Aorta (tissue), 5 donors: Measurements from ENCODE around the gene PRKCE. TPM values are rescaled to one million over a fixed set of nuclear protein-coding genes. Genes with fewer than 3 reads are reported as not detected.
A peak's percentile ranks its signal among the peaks of the same experiment; 100 is the strongest.

Experiments used
- ATAC-seq: fragments of 200-7000 bp; cut with Tn5 transposase; one replicate; pipeline ENCODE4 v1.9.1; 2022; ENCODE audit warnings: moderate library complexity; ENCODE audit not compliant: low FRiP score
- DNase-seq, 2 donors: peaks; one replicate each; pipeline ENCODE4 v3.0.0-alpha.2; 2020
- H3K27ac ChIP-seq, 2 donors: one replicate each; pipeline ENCODE4 v1.5.1; 2013; ENCODE audit warnings: low read length in 2 of 2, mild to moderate bottlenecking in 2 of 2, moderate library complexity in 2 of 2, control low read depth in 1 of 2, inconsistent platforms in 1 of 2, low read depth in 1 of 2
- H3K27me3 ChIP-seq, 2 donors: one replicate each; pipeline ENCODE4 v1.6.1; 2013; ENCODE audit warnings: control low read depth in 1 of 2, low read length in 1 of 2, mild to moderate bottlenecking in 1 of 2, moderate library complexity in 1 of 2; ENCODE audit not compliant: insufficient read depth in 2 of 2, control insufficient read depth in 1 of 2
- H3K36me3 ChIP-seq, 2 donors: one replicate each; pipeline ENCODE4 v1.6.1; 2013; ENCODE audit warnings: control low read depth in 1 of 2, low read length in 1 of 2, mild to moderate bottlenecking in 1 of 2; ENCODE audit not compliant: insufficient read depth in 2 of 2, control insufficient read depth in 1 of 2
- H3K4me1 ChIP-seq, 2 donors: one replicate each; pipeline ENCODE4 v1.6.1; 2013; ENCODE audit warnings: low read length in 2 of 2, control low read depth in 1 of 2, mild to moderate bottlenecking in 1 of 2, moderate library complexity in 1 of 2; ENCODE audit not compliant: insufficient read depth in 2 of 2, control insufficient read depth in 1 of 2
- H3K4me3 ChIP-seq, 2 donors: one replicate each; pipeline ENCODE4 v1.5.1; 2013; ENCODE audit warnings: low read length in 2 of 2, control low read depth in 1 of 2, mild to moderate bottlenecking in 1 of 2
- H3K9me3 ChIP-seq: one replicate; pipeline ENCODE4 v1.6.1; 2013; ENCODE audit warnings: mild to moderate bottlenecking, low read length; ENCODE audit not compliant: control insufficient read depth
- WGBS, 2 donors: extraction: QIAGEN DNeasy Blood & Tissue Kit; methylation state at CpG; one replicate each; pipeline ENCODE4 v1.1.7; 2013; 5-methylcytosine and 5-hydroxymethylcytosine counted together
- intact Hi-C, 2 donors: fragments of 100-400 bp; cut with DNase I; formaldehyde crosslinking; loops; one replicate each; pipeline versions ENCODE4 v1.14.2 to v1.15.0; 2022
- polyA plus RNA-seq, 2 donors: library from polyadenylated mRNA; stranded (reverse); fragments of 200-250 nt; gene quantifications; one replicate each; pipeline ENCODE4 v1.2.3, GENCODE V29; 2013
- total RNA-seq, 2 donors: library from RNA; stranded (reverse); fragmentation: NEBNext Ultra II Directional; extraction: Animal tissue kit (Norgen Biotek cat#: 25700); gene quantifications; one replicate each; pipeline ENCODE4 v1.2.1, GENCODE V29; 2021
- donor health status: healthy with polysubstance abuse.
- donor health status: Bipolar disorder and iron deficiency.
- donor health status: DM: no; HTN: no; CAD: no.
- donor health status: DM: no; HTN: no; CAD: no.
- donor health status: DM: yes; HTN: yes; CAD: no.

PRKCE gene
- total and polyA plus RNA-seq, 4 donors, result 1.5 to 23.8 (median 11.2) TPM

DNA sequence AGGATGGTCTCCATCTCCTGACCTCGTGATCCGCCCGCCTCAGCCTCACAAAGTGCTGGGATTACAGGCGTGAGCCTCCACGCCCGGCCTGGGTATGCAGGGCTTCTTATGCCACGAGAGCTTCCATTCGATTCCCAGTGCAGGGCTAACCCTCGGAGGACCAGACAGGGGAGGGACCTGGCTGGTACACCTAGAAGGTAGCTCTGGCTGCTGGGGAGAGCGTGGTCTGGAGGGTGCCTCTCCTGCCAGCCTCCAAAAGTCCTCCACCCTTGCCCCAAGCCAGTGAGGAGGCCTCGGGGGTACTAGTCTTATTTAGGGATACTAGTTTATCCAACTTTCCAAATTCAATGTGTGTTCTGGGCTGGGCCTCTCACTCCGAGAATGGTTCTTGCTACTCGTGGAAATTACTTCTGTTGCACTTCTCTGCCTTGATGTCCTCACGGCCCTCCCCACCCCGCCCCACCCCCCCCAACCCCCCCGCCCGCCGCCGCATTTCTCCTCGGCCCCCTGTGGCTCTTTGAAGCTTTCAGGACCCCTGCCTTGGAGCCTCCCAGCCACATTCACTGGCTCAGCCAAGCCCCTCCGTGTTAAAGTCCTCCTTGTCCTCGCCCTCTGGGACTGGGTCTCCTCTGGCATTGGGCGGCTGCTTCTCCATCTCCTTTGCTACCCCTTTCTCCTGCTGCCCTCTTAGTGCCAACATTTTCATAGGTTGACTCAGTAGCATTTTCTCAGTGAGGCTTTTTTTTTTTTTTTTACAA, 502.7 kb downstream of the PRKCE start:
- intact Hi-C loops, result no loop called here
- Histone ChIP-seq H3K9me3 (no peaks in the 10 kb centered on the region), H3K4me3 (no peak overlapping the region), H3K36me3 (no peaks in the 10 kb centered on the region), H3K27me3 (no peaks in the 10 kb centered on the region), H3K4me1 (no peaks in the 10 kb centered on the region), H3K27ac (no peak overlapping the region)
- 81% methylated on average over 23 of the region's 23 CpGs for WGBS, 2 donors
- ATAC-seq, result no peak
- no peak for DNase-seq

DNA sequence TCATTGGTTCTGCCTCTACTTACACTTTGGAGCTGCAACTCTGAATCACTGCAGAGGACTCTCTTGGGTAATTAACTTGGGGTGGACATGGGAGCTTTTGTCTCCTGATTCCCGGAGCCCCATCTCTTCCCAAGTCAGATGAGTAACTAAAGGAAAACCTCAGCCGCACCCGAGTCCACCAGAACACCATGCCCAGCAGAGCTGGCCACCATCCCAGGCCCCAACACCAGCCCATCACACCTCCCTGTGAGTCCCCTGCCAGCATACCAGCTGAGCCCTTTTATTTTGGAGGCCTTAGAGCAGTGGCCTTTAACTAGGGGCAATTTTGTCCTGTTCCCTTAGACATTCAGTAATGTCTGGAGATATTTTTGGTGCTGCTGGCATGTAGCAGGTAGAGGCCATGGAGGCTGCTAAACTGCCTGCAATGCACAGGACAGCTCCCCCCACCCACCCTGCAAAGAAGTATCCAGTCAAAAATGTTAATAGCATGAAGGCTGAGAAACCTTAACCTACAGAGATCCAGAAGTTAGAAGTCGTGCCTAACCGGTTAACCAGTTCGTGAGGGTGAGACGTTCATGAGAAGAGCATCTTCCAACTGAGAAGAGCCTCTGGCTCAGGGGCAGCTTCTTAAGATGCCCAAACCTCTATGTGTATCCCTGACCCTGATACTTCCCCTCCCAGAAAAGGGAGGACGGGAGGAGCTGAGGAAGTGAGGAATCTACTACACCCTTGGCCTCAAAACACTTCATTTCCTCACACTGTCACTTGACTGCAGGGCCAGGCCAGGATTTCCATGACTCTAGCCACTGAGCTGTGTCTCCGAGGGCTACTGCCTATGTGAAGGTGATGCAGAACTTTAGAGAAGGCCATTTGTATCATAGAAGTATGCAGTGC, 505.8 kb downstream of the PRKCE start:
- H3K27ac ChIP-seq, result peak overlapping the region in 1 of 2 donors; percentile 64
- intact Hi-C loops, result no loop called here
- no peaks in the 10 kb centered on the region for H3K27me3 ChIP-seq
- ATAC-seq, result no peak
- peak in 1 of 2 donors; percentile 62 for DNase-seq
- 7 to 20% methylated on average over 9 of the region's 9 CpGs for WGBS, 2 donors
- H3K4me3 ChIP-seq, result no peak overlapping the region
- no peaks in the 10 kb centered on the region for H3K4me1 ChIP-seq
- no peaks in the 10 kb centered on the region for H3K9me3 ChIP-seq
- H3K36me3 ChIP-seq, result no peaks in the 10 kb centered on the region

- ATAC-seq (no peak), DNase-seq (no peak)
- no peaks in the 10 kb centered on the region for H3K9me3 ChIP-seq
- H3K4me1 ChIP-seq, result no peaks in the 10 kb centered on the region
- 52 to 80% methylated on average over 1 of the region's 1 CpG for WGBS, 2 donors
- no peaks in the 10 kb centered on the region for H3K36me3 ChIP-seq
- intact Hi-C loops, result no loop called here
- H3K27me3 ChIP-seq, result no peaks in the 10 kb centered on the region
- no peak overlapping the region for H3K4me3 ChIP-seq
- peak overlapping the region in 1 of 2 donors; percentile 18 for H3K27ac ChIP-seq
Observed at GRCh38 chr2:46157966-46158310, 506.5 kb downstream of the PRKCE start.

DNA sequence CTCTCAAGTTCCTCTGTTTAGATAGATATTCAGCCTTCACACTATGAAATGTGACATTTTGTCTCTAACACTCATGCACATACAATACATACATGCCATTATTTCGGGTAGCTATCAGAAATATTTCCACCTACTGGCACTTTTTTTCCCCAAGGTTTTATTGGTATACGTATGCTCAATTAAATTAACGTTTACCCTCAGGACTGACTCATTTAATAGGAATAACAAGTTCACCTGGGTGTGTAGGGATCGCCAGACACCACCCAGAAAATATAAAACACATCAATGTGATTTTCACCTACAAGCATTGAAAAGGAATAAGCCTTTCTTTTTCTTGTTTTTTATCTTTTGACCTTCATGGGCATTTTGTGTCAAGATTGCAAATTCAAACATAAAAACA, 507.2 kb downstream of the PRKCE start:
- no peaks in the 10 kb centered on the region for H3K4me1 ChIP-seq
- H3K36me3 ChIP-seq, result no peaks in the 10 kb centered on the region
- DNase-seq (no peak), ATAC-seq (no peak)
- WGBS, 2 donors, result 90 to 93% methylated on average over 4 of the region's 4 CpGs
- no peak overlapping the region for H3K27ac ChIP-seq
- intact Hi-C loops, result no loop called here
- no peaks in the 10 kb centered on the region for H3K27me3 ChIP-seq
- no peak overlapping the region for H3K4me3 ChIP-seq
- H3K9me3 ChIP-seq, result no peaks in the 10 kb centered on the region

- DNase-seq (no peak), ATAC-seq (no peak)
- no peak overlapping the region for H3K27ac ChIP-seq
- intact Hi-C loops, result loop anchor here in 1 of 2 donors (10.0 kb wide), 1 partner anchor 204 kb away; no protein-coding TSS in a partner anchor
- 26 to 47% methylated on average over 6 of the region's 6 CpGs for WGBS, 2 donors
- H3K4me1 ChIP-seq, result peaks cover 0 to 4% of the 10 kb centered on the region in 2 donors
- H3K27me3 ChIP-seq, result no peaks in the 10 kb centered on the region
- no peak overlapping the region for H3K4me3 ChIP-seq
- no peaks in the 10 kb centered on the region for H3K36me3 ChIP-seq
- no peaks in the 10 kb centered on the region for H3K9me3 ChIP-seq
Observed at GRCh38 chr2:46160326-46160725, 508.9 kb downstream of the PRKCE start.

- ATAC-seq, result no peak
- no peak overlapping the region for H3K27ac ChIP-seq
- 83 to 89% methylated on average over 4 of the region's 4 CpGs for WGBS, 2 donors
Observed at GRCh38 chr2:46161315-46161714, 509.8 kb downstream of the PRKCE start.

GRCh38 chr2:46161911-46162310, 510.4 kb downstream of the PRKCE start:
- no peaks in the 10 kb centered on the region for H3K36me3 ChIP-seq
- H3K27ac ChIP-seq, result peak overlapping the region; percentile 2 to 58
- H3K27me3 ChIP-seq, result no peaks in the 10 kb centered on the region
- H3K9me3 ChIP-seq, result no peaks in the 10 kb centered on the region
- no peak overlapping the region for H3K4me3 ChIP-seq
- intact Hi-C loops, result loop anchor here in 1 of 2 donors (10.0 kb wide), 1 partner anchor 203 kb away; no protein-coding TSS in a partner anchor
- peak in 1 of 2 donors; percentile 35 for DNase-seq
- peaks cover 0 to 4% of the 10 kb centered on the region in 2 donors for H3K4me1 ChIP-seq
- WGBS, 2 donors, result 73 to 82% methylated on average over 3 of the region's 3 CpGs
- ATAC-seq, result no peak

More at GRCh38 chr2:46161315-46161714, 509.8 kb downstream of the PRKCE start:
- Histone ChIP-seq H3K4me3 (no peak overlapping the region), H3K36me3 (no peaks in the 10 kb centered on the region), H3K27me3 (no peaks in the 10 kb centered on the region), H3K9me3 (no peaks in the 10 kb centered on the region), H3K4me1 (peaks cover 0 to 4% of the 10 kb centered on the region in 2 donors)
- no peak for DNase-seq
- intact Hi-C loops, result loop anchor here in 1 of 2 donors (10.0 kb wide), 1 partner anchor 203 kb away; no protein-coding TSS in a partner anchor

- WGBS, 2 donors, result 38 to 47% methylated on average over 11 of the region's 11 CpGs
- Histone ChIP-seq H3K27ac (peak overlapping the region; percentile 11 to 58), H3K9me3 (no peaks in the 10 kb centered on the region), H3K27me3 (no peaks in the 10 kb centered on the region), H3K4me3 (no peak overlapping the region), H3K4me1 (peaks cover 1 to 4% of the 10 kb centered on the region in 2 donors), H3K36me3 (no peaks in the 10 kb centered on the region)
- intact Hi-C loops, result loop anchor here in 1 of 2 donors (10.0 kb wide), 1 partner anchor 202 kb away; no protein-coding TSS in a partner anchor
- no peak for ATAC-seq
- peak in 1 of 2 donors; percentile 28 for DNase-seq
Observed at GRCh38 chr2:46162329-46163097, 511.0 kb downstream of the PRKCE start.
